Measurements from ENCODE around the gene MIEF2. TPM values are rescaled to one million over a fixed set of nuclear protein-coding genes. Genes with fewer than 3 reads are reported as not detected.

MIEF2 gene
- total and polyA plus RNA-seq, 2 donors (not counting 3 experiments of a cell fraction or from before 2014, with no cell fraction given): 8.3 to 22.7 TPM

DNA sequence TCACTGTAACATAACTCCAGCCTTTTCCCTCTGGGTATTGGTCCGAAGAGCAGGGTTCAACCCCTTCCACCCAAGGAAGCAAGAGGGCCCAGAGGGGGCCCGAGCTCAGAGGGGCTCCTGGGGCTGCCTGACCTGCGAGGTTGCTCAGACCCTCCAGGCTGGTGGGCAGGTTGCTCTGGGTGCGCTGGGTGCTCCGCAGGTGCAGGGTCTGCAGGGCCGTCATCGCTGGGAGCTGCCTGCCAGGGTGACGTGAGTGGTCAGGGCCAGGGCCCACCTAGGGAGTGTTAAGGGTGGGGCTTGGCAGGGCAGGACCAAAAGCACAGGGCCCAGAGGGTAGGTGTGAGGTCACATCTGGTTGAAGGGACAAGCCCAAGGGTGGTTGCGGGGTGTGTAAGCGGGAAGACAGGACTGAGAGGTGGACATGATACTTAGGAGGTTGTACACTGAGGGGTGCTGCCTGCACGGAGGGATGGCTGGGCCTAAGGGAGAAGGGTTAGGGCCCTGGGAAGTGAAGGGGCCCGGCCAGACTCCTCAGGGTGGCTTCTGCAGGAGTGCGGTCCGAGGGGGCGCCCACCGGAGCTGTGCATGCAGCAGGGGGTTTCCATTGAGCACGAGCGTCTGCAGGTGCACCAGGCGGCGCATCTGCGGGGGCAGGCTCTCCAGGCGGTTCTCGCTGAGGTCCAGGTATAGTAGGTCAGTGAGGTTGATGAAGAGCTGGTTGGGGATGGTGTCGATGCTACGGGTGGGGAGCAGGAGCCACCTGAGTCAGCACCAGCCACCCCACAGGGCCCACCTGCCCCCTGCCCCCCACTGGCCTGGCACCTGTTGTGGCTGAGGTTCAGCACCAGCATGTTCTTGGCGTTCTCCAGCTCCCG is 6.3 kb upstream of the MIEF2 start:
- Histone ChIP-seq H3K27me3 (ENCODE audit: control insufficient read depth in 2 of 2, insufficient read depth in 2 of 2, low read length in 2 of 2) (no peaks in the 10 kb centered on the region), H3K27ac (ENCODE audit: insufficient read depth, low read depth, low read length) (no peak overlapping the region), H4K20me1 (replicated peaks; ENCODE audit: control insufficient read depth, extremely low read depth, insufficient read depth, low read length) (no peaks in the 10 kb centered on the region), H3K4me1 (ENCODE audit: control insufficient read depth, extremely low read depth, insufficient read depth, low read length) (peaks cover 10% of the 10 kb centered on the region), H3K9me3 (replicated peaks; ENCODE audit: control insufficient read depth, insufficient read depth, low read length) (no peaks in the 10 kb centered on the region), H3K4me3 (replicated peaks in 1 of 3; ENCODE audit: insufficient read depth in 1 of 3, low read depth in 1 of 3, low read length in 3 of 3) (no peak overlapping the region), H3K36me3 (ENCODE audit: control insufficient read depth in 2 of 2, extremely low read depth in 1 of 2, insufficient read depth in 2 of 2, low read length in 2 of 2) (peaks cover 4 to 60% of the 10 kb centered on the region in 2 experiments), H3K4me2 (ENCODE audit: insufficient read depth, low read length) (no peak overlapping the region), H3K79me2 (ENCODE audit: control insufficient read depth, insufficient read depth, low read length) (peaks cover 23% of the 10 kb centered on the region), H2AFZ (ENCODE audit: low read depth, low read length) (no peak overlapping the region), H3K9me1 (replicated peaks; ENCODE audit: control insufficient read depth, extremely low read depth, insufficient read depth, low read length) (no peaks in the 10 kb centered on the region), H3K9ac (replicated peaks; ENCODE audit: extremely low read depth, insufficient read depth, low read length) (no peak overlapping the region)
- dilution Hi-C loops (cut with MboI; ENCODE audit: extremely low pct_ligation_motif_present, low sequenced_read_pairs): no loop called here
- ChIA-PET CTCF (interaction anchor here (2.1 kb wide), 1 partner anchor 18 kb away, joined by 5 read pairs; no protein-coding TSS in a partner anchor), POLR2A (no interaction called here)
- FAIRE-seq: no peak
- no TSS peak for BruUV-seq (replicated peaks)
- intact Hi-C loops (cut with micrococcal nuclease): no loop called here
- DNase-seq (ENCODE audit: low read depth, low spot score): no peak
- no peak for TF ChIP-seq FOS (IDR thresholded peaks at IDR 0.05; ENCODE audit: borderline replicate concordance, insufficient read depth, low read length)
- TF ChIP-seq, protein P1, sequence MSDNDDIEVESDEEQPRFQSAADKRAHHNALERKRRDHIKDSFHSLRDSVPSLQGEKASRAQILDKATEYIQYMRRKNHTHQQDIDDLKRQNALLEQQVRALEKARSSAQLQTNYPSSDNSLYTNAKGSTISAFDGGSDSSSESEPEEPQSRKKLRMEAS (IDR thresholded peaks at IDR 0.05; ENCODE audit: insufficient read depth, insufficient read length): no peak
- TF ChIP-seq EZH2 (IDR thresholded peaks at IDR 0.05; ENCODE audit: borderline replicate concordance, low read depth, low read length, severe bottlenecking): no peak
- no peak for TF ChIP-seq GATA2 (IDR thresholded peaks at IDR 0.05; ENCODE audit: insufficient read depth, insufficient read length, low read depth, low read length)
- no peak for TF ChIP-seq POLR2AphosphoS5 (IDR thresholded peaks at IDR 0.05; ENCODE audit: insufficient read depth, low read depth, low read length)
- TF ChIP-seq POLR2A (IDR thresholded peaks at IDR 0.05; ENCODE audit: low read depth, low read length): no peak
